Immature natural killer cell (primary cell): ENCODE results near the gene ECSCR. TPM values are rescaled to one million over a fixed set of nuclear protein-coding genes. Genes with fewer than 3 reads are reported as not detected.
"Not testable (repeated sequence)": the region's sequence is repeated elsewhere in the genome, so short reads cannot be mapped to it uniquely, and the experiment has no call there.

Experiments used
- DNase-seq, 3 donors: peaks; one replicate each; pipeline ENCODE4 v3.0.0; 2022; ENCODE audit warnings: mixed read lengths in 1 of 3
- H3K27ac Mint-ChIP-seq, 6 donors: one replicate each; pipeline ENCODE4 v1.8.0; 2020; ENCODE audit warnings: mixed read lengths in 6 of 6, mild to moderate bottlenecking in 5 of 6, inconsistent platforms in 4 of 6, moderate library complexity in 3 of 6
- H3K27me3 Mint-ChIP-seq, 3 donors: one replicate each; pipeline ENCODE4 v1.8.0; 2020 to 2021; ENCODE audit warnings: low read depth in 3 of 3, mild to moderate bottlenecking in 3 of 3, mixed read lengths in 3 of 3, moderate library complexity in 3 of 3, inconsistent platforms in 1 of 3
- H3K36me3 Mint-ChIP-seq, 3 donors: one replicate each; pipeline ENCODE4 v1.8.0; 2020; ENCODE audit warnings: mixed read lengths in 3 of 3, inconsistent platforms in 2 of 3, mild to moderate bottlenecking in 2 of 3
- H3K4me1 Mint-ChIP-seq, 2 donors: one replicate each; pipeline ENCODE4 v1.8.0; 2020; ENCODE audit warnings: inconsistent platforms in 2 of 2, mild to moderate bottlenecking in 2 of 2, mixed read lengths in 2 of 2, moderate library complexity in 1 of 2
- H3K4me3 Mint-ChIP-seq, 5 donors: one replicate each; pipeline ENCODE4 v1.8.0; 2020; ENCODE audit warnings: mild to moderate bottlenecking in 5 of 5, mixed read lengths in 5 of 5, inconsistent platforms in 3 of 5, moderate library complexity in 3 of 5
- H3K9me3 Mint-ChIP-seq, 6 donors: one replicate each; pipeline ENCODE4 v1.8.0; 2020; ENCODE audit warnings: mild to moderate bottlenecking in 6 of 6, mixed read lengths in 6 of 6, inconsistent platforms in 4 of 6, moderate library complexity in 3 of 6
- polyA plus RNA-seq, 3 donors: library from polyadenylated mRNA; unstranded; fragments of 300-500 nt; fragmentation: Illumina TruSeq; gene quantifications; one replicate each; pipeline ENCODE4 v1.2.3, GENCODE V29; 2021

ECSCR gene, protein sequence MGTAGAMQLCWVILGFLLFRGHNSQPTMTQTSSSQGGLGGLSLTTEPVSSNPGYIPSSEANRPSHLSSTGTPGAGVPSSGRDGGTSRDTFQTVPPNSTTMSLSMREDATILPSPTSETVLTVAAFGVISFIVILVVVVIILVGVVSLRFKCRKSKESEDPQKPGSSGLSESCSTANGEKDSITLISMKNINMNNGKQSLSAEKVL
- polyA plus RNA-seq = under 1 TPM in 1 of 3 donors, not detected in 2; 0.73 TPM

DNA sequence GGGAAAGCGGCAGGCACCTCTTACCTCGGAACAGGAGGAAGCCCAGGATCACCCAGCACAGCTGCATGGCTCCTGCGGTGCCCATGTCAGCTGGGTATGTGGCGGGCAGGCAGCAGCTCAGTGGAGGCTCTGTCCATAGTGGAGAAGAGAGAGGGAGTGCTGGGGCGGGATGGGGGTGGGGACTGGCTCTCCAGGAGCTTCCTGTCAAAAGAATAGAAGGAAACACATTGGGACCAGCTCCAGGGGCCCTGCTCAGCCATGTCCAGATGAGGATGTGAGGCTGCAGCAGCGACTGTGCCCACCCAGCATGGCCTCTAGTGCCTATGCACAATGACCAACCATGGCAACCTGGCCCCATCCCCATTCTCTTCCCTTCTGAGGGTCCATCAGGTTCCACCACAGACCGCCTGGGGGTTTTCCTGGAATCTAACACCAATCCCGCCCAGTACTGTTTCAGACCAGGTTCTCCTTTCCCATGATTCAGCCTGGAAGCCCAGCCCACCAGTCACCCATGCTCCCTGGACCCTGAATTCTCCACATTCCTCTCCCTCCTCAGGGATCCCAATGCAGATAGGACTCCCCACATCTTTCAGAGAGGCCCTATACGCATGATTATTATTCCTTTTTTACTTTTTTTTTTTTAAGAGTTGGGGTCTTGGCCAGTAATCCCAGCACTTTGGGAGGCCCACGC, at the start of gene ECSCR:
Gene ECSCR, minus strand, starts transcription at position 158 of the 691 bp plus-strand sequence. Its CDS starts 73 bp downstream, at position 85.
- H3K9me3 Mint-ChIP-seq = no peaks in the 10 kb centered on the region
- H3K27me3 Mint-ChIP-seq = peaks cover 1 to 7% (median 7%) of the 10 kb centered on the region in 3 donors
- peaks cover 22 to 31% of the 10 kb centered on the region in 2 donors for H3K4me1 Mint-ChIP-seq
- H3K4me3 Mint-ChIP-seq = no peak within 1 kb of the TSS
- H3K36me3 Mint-ChIP-seq = no peaks in the 10 kb centered on the region
- no peak for DNase-seq
- H3K27ac Mint-ChIP-seq = peak within 1 kb of the TSS in 1 of 6 donors; percentile 21

DNA sequence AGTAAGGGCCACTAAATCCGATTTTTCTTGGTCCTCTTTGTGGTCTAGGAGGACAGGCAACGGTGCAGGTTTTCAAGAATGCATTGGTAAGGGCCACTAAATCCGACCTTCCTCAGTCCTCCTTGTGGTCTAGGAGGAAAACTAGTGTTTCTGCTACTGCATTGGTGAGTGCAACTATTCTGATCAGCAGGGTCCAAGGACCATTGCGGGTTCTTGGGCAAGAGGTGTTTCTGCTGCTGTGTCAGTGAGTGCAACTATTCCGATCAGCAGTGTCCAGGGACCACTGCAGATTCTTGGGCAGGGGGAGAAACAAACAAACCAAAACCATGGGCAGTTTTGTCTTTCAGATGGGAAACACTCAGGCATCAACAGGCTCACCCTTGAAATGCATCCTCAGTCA, 42.2 kb upstream of the ECSCR start:
- not testable (repeated sequence) for DNase-seq

DNA sequence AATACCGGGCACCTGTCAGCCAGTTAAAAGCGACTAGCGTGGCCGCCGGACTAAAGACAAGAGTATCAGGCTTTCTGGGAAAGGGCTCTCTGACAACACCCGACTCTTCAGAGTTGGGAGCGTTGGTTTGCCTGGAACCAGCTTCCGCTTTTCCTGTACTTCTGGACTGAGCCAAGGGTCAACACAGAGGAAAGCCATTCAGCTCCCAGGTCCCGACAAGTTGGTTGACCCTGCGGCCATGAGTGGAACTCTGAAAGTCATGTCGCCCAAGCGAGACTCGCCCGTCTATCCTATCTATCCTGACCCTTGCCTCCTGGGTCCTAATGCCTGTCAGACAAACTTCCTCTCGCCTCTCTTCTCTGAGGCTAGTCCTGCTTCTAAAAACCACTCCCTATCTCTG, 41.3 kb upstream of the ECSCR start:
- not testable (repeated sequence) for H3K27ac Mint-ChIP-seq, H3K36me3 Mint-ChIP-seq

More for the DNA sequence above, 42.2 kb upstream of the ECSCR start:
- not testable (repeated sequence) for H3K36me3 Mint-ChIP-seq, H3K4me3 Mint-ChIP-seq, H3K27me3 Mint-ChIP-seq, H3K9me3 Mint-ChIP-seq, H3K27ac Mint-ChIP-seq, H3K4me1 Mint-ChIP-seq

DNA sequence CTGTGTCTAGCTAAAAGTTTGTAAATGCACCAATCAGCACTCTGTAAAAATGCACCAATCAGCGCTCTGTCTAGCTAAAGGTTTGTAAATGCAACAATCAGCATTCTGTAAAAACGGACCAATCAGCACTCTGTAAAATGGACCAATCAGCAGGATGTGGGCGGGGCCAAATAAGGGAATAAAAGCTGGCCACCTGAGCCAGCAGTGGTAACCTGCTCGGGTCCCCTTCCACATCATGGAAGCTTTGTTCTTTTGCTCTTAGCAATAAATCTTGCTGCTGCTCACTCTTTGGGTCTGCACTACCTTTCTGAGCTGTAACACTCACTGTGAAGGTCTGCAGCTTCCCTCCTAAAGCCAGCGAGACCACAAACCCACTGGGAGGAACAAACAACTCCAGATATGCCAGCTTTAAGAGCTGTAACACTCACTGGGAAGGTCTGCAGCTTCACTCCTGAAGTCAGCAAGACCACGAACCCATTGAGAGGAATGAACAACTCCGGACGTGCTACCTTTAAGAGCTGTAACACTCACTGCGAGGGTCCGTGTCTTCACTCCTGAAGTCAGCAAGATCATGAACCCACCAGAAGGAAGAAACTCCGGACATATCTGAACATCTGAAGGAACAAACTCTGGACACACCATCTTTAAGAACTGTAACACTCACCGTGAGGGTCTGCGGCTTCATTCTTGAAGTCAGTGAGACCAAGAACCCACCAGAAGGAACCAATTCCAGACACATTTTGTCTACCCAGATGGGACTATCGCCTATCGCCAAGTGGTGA, 40.7 kb upstream of the ECSCR start:
- H3K4me1 Mint-ChIP-seq, DNase-seq, H3K9me3 Mint-ChIP-seq, H3K36me3 Mint-ChIP-seq, H3K27me3 Mint-ChIP-seq, H3K27ac Mint-ChIP-seq, H3K4me3 Mint-ChIP-seq: not testable (repeated sequence)

More for the DNA sequence above, 41.3 kb upstream of the ECSCR start:
- not testable (repeated sequence) for H3K27me3 Mint-ChIP-seq, H3K4me3 Mint-ChIP-seq, DNase-seq, H3K9me3 Mint-ChIP-seq, H3K4me1 Mint-ChIP-seq

DNA sequence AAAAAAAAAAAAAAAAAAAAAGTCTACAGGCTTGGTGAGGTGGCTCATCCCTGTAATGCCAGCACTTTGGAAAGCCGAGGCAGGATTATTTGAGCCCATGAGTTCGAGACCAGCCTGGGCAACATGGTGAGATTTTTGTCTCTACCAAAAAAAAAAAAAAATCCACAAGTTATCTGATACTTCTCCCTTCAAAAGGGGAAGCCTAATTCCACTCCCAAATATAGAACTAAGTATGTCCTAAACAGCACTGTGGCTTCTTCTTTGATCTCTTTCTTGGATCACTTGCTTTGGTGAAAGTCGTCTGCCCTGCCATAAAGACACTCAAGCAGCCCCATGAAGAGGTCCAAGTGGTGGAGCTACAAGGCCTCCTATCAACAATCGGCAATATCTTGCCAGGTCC, 38.8 kb upstream of the ECSCR start:
- Mint-ChIP-seq H3K27ac (no peak overlapping the region), H3K27me3 (peaks cover 2 to 4% (median 3%) of the 10 kb centered on the region in 3 donors), H3K4me3 (no peak overlapping the region), H3K4me1 (no peaks in the 10 kb centered on the region), H3K36me3 (no peaks in the 10 kb centered on the region), H3K9me3 (no peaks in the 10 kb centered on the region)
- DNase-seq = no peak

DNA sequence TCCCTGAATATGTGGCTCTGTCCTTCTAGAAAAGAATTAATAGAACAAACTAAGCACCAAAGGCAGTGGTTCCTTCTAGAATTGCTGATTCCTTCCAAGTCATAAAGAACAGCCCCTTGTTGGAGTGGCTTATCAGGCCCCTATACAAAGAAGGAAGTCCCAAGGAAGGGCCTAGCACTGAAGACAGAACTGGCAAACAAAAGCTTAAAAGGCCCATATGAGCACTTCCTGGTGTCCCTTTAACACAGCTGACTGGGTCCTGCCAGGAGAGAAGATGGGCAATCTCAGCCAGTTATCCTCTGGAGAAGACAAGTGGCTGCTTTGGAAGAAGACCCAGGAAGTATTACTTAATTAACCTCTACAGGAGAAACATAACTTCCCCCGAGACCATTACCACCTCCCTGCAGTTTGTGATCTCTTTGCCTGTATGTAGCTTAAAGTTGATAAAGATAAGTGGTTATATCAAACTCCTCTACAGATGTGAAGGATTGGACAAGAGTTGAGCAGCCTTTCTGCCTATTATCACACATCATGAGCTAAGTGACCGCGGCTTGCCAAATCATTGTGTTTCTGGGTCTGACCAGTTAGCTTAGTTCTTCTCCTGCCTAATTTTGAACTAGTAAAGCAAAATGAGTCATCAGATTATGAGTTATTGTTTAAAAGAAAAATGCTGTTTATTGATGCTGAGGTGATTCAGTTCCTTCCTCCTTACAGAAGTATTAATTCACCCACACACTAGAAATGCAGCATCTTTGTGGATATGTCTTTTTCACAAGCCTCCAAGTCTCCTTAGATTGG, 33.3 kb upstream of the ECSCR start:
- Mint-ChIP-seq H3K9me3 (no peaks in the 10 kb centered on the region), H3K27me3 (no peaks in the 10 kb centered on the region), H3K36me3 (no peaks in the 10 kb centered on the region), H3K4me3 (no peak overlapping the region), H3K4me1 (peaks cover 0 to 2% of the 10 kb centered on the region in 2 donors), H3K27ac (no peak overlapping the region)
- DNase-seq = no peak

DNA sequence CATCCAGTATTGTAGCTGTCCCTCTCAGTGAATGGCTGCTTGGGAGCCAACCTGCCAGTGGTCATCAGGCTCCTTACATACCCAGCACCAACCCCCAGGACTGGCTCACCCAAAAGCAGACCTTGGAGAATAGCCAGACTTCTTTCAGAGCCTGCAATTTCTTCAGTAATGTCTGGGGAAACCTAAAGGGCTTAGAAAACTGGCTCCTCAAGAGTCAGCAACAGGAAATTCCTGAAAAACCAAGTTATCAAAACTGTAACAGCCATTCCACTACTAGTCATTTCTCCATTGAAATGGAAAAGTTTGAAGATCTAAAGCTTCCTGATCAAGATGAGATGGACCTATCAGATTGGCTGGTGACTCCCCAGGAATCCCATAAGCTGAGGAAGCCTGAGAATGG, 32.3 kb upstream of the ECSCR start:
- H3K4me3 Mint-ChIP-seq = no peak overlapping the region
- no peak overlapping the region for H3K27ac Mint-ChIP-seq
- peaks cover 0 to under 1% (median under 1%) of the 10 kb centered on the region in 3 donors for H3K27me3 Mint-ChIP-seq
- H3K36me3 Mint-ChIP-seq = no peaks in the 10 kb centered on the region
- peaks cover 0 to 2% of the 10 kb centered on the region in 2 donors for H3K4me1 Mint-ChIP-seq
- no peak for DNase-seq
- H3K9me3 Mint-ChIP-seq = no peaks in the 10 kb centered on the region

DNA sequence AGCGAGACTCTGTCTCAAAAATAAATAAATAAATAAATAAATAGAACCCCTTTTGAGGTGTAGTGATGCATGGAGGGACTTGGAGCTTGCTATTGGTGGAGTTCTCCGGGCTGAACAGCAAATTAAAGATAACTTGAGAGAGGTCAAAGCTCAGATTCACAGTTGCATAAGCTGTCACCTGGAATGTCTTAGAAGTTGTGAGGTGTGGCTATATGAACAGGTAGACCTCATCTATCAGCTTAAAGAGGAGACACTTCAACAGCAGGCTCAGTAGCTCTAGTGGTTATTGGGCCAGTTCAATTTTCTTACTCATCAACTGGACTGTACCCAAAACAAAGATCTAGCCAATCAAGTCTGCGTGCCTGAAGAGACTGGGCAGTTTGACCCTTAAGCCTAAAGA, 31.7 kb upstream of the ECSCR start:
- no peak for DNase-seq
- Mint-ChIP-seq H3K4me3 (no peak overlapping the region), H3K36me3 (no peaks in the 10 kb centered on the region), H3K27me3 (peaks cover 0 to 1% (median 1%) of the 10 kb centered on the region in 3 donors), H3K9me3 (no peaks in the 10 kb centered on the region), H3K4me1 (peaks cover 0 to 2% of the 10 kb centered on the region in 2 donors), H3K27ac (no peak overlapping the region)

DNA sequence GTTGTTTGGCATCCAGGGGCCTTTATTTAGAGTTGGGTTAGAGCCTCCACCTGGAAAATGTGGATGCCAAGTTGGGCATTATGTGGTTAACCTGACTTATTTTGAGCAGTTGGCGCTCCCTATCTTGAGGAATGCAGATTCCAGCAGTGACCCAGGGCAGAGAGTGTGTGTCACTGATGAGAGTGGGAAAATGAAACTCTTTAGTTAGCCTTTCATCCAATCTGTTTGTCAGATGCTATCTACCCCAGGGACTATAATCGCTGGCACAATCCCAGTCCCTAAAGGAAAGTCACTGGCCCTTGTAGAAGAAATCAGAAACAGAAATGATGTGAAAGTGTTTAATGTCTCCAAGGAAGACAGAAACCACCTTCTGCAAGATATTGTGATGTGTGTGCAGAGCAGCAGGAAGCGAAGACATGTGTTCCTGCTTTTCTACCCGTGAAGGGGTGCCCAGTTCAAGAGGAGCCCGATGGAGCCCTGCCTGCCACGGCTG, 30.2 kb upstream of the ECSCR start:
- peak overlapping the region in 1 of 6 donors; percentile 34 for H3K27ac Mint-ChIP-seq
- no peaks in the 10 kb centered on the region for H3K36me3 Mint-ChIP-seq
- H3K27me3 Mint-ChIP-seq = peaks cover 0 to 3% (median 1%) of the 10 kb centered on the region in 3 donors
- H3K4me3 Mint-ChIP-seq = no peak overlapping the region
- H3K9me3 Mint-ChIP-seq = no peaks in the 10 kb centered on the region
- H3K4me1 Mint-ChIP-seq = peaks cover 10 to 11% of the 10 kb centered on the region in 2 donors
- DNase-seq = no peak

DNA sequence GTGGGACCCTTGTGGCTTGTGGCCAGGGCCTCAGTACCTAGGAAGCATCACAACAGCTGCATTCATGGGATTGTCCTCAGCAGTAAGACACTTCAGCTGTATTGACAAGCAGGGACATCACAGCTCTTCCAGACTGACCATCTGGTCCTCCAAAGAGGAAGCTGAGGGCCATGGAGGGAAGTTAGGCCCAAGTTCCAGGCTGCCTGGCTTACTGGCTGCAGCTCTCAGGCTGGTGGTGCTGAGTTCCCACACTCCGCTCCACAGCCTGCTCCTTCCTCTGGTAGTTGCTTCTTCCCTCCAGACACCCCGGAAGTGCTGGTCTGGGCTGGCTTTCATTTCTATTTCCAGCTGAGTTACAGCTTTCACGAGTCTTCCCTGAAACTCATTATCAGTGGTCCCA, 25.7 kb upstream of the ECSCR start:
- Mint-ChIP-seq H3K9me3 (no peaks in the 10 kb centered on the region), H3K4me3 (no peak overlapping the region), H3K27ac (peak overlapping the region in 4 of 6 donors; percentile 13 to 57 (median 38)), H3K27me3 (peaks cover 0 to 3% (median 3%) of the 10 kb centered on the region in 3 donors), H3K4me1 (peaks cover 12 to 16% of the 10 kb centered on the region in 2 donors), H3K36me3 (no peaks in the 10 kb centered on the region)
- no peak for DNase-seq

DNA sequence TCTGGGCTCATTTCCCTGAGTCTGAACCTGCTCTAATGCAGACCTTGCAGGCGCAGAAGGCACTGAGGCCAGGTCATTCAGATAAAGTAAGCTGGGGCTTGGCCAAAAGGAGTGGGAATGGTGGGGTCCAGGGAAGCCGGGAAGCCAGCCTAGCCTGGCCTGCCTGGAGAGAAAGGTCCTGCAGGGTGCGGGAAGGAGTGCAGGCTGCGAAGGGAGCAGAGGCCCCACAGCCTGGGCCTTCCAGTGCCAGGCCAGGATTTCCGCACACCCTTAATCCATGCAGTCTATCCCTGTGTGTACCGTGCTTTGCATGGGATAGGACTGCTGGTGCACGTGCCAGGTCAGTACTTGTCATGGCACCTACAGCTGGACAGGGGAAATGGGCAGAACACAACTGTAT, 23.7 kb upstream of the ECSCR start:
- H3K27me3 Mint-ChIP-seq = peaks cover 8 to 13% (median 9%) of the 10 kb centered on the region in 3 donors
- no peak for DNase-seq
- no peaks in the 10 kb centered on the region for H3K36me3 Mint-ChIP-seq
- no peak overlapping the region for H3K4me3 Mint-ChIP-seq
- H3K9me3 Mint-ChIP-seq = no peaks in the 10 kb centered on the region
- no peak overlapping the region for H3K27ac Mint-ChIP-seq
- H3K4me1 Mint-ChIP-seq = peaks cover 31 to 32% of the 10 kb centered on the region in 2 donors

DNA sequence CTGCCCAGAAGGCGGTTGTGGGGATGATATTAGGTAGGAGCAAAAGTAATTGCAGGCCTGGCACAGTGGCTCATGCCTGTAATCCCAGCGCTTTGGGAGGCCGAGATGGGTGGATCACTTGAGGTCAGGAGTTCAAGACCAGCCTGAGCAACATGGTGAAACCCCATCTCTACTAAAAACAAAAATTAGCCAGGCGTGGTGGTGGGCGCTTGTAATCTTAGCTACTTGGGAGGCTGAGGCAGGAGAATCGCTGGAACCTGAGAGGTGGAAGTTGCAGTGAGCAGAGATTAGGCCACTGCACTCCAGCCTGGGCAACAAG, 20.3 kb upstream of the ECSCR start:
- H3K27ac Mint-ChIP-seq = peak overlapping the region; percentile 87 to 98 (median 92)
- DNase-seq, H3K9me3 Mint-ChIP-seq: not testable (repeated sequence)
- H3K4me1 Mint-ChIP-seq = peaks cover 42 to 44% of the 10 kb centered on the region in 2 donors
- H3K36me3 Mint-ChIP-seq = peaks cover 7 to 16% (median 10%) of the 10 kb centered on the region in 3 donors
- peak overlapping the region; percentile 86 to 95 (median 90) for H3K4me3 Mint-ChIP-seq
- H3K27me3 Mint-ChIP-seq = peaks cover 5 to 11% (median 9%) of the 10 kb centered on the region in 3 donors
